Measurements from ENCODE around the gene TRIM64.
"Not testable (repeated sequence)": the region's sequence is repeated elsewhere in the genome, so short reads cannot be mapped to it uniquely, and the experiment has no call there.

The TRIM64 gene, protein sequence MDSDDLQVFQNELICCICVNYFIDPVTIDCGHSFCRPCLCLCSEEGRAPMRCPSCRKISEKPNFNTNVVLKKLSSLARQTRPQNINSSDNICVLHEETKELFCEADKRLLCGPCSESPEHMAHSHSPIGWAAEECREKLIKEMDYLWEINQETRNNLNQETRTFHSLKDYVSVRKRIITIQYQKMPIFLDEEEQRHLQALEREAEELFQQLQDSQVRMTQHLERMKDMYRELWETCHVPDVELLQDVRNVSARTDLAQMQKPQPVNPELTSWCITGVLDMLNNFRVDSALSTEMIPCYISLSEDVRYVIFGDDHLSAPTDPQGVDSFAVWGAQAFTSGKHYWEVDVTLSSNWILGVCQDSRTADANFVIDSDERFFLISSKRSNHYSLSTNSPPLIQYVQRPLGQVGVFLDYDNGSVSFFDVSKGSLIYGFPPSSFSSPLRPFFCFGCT

GRCh38 chr11:89965737-89966136 is at the start of gene TRIM64:
TRIM64 (plus strand) TSS chr11:89966037; CDS start chr11:89968504, 2,467 bp downstream.
- not testable (repeated sequence) for DNase-seq (ENCODE audit: low spot score)

GRCh38 chr11:89922195-89922660 is 43.6 kb upstream of the TRIM64 start, which contains the start of gene TRIM49D1:
TRIM49D1 (minus strand) TSS chr11:89922245; CDS start chr11:89917710, 4,535 bp downstream.
- DNase-seq (ENCODE audit: low spot score): no peak

DNA sequence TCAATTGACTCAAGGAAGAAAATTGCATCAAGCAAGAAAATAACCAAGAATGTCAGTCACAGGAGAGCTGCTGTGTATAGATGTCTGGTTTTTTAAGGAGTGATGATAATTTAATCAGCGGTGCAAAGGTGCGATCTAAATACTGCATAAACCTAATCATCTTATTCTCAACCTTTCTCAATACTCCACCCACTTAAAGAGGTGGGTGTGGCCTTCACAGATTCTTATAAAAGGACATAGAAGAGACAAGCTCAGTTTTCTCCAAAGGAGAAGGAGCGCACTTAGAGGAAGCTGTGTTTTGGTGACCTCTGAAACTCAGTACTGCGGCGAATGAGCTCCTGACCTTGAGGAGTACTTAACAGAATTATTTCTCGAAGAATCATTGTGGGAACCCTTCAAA is 42.1 kb upstream of the TRIM64 start, which contains the start of gene TRIM49D2:
Gene TRIM49D2, plus strand, starts transcription at position 301 of the 400 bp plus-strand sequence. CDS start 2,698 bp downstream, outside the sequence.
- DNase-seq (ENCODE audit: low spot score): not testable (repeated sequence)

DNA sequence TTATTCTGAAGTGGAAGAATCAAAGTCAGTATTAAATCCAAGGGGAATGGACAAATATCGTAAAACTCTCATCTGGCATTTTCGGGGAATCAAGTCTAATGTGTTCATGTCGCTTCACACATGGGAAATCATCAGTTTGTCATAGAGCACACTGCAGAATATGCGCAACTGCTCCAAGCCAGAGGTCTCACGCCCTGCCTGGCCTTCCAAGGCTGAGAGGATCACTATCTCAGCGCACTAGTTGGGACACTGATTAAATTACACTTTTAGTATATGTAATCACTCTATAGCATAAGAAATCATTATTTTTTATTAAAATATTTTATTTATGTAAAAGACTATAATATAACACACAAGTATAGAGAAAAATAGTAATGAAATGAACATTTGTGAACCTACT is 5.0 kb upstream of the TRIM64 start:
- not testable (repeated sequence) for DNase-seq (ENCODE audit: low spot score)
